Testis (tissue), 2 donors: ENCODE results near the gene CDY2A.
"Not testable (repeated sequence)": the region's sequence is repeated elsewhere in the genome, so short reads cannot be mapped to it uniquely, and the experiment has no call there.

Source experiments
- POLR2A ChIP-seq: fragments of 450-650 bp; IDR thresholded peaks from one replicate; pipeline ENCODE4 v1.6.1; 2017; ENCODE audit warnings: antibody characterized with exemption, mild to moderate bottlenecking, moderate library complexity
- TF ChIP-seq, protein P1 (sequence below), 3 experiments: fragments of 450-650 bp in 2 of 3; fragments of 200-600 bp in 1 of 3; sonication (generic) in 1 of 3; IDR thresholded peaks; one replicate each; pipeline ENCODE4 v1.5.1; 2016 to 2019; ENCODE audit warnings: antibody characterized with exemption in 3 of 3, mild to moderate bottlenecking in 2 of 3, moderate library complexity in 1 of 3

- TF ChIP-seq, protein P1, sequence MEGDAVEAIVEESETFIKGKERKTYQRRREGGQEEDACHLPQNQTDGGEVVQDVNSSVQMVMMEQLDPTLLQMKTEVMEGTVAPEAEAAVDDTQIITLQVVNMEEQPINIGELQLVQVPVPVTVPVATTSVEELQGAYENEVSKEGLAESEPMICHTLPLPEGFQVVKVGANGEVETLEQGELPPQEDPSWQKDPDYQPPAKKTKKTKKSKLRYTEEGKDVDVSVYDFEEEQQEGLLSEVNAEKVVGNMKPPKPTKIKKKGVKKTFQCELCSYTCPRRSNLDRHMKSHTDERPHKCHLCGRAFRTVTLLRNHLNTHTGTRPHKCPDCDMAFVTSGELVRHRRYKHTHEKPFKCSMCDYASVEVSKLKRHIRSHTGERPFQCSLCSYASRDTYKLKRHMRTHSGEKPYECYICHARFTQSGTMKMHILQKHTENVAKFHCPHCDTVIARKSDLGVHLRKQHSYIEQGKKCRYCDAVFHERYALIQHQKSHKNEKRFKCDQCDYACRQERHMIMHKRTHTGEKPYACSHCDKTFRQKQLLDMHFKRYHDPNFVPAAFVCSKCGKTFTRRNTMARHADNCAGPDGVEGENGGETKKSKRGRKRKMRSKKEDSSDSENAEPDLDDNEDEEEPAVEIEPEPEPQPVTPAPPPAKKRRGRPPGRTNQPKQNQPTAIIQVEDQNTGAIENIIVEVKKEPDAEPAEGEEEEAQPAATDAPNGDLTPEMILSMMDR (IDR thresholded peaks at IDR 0.05), result not testable (repeated sequence)
- TF ChIP-seq POLR2A, result not testable (repeated sequence)
These were observed 47.9 kb downstream of the CDY2A start for GRCh38 chrY:18073464-18073863.
